ENCODE measurements around the gene MUS81.

GRCh38 chr11:65826984-65827735 lies 33.1 kb upstream of the MUS81 start:
- no peak for TF ChIP-seq POLR2AphosphoS5 (IDR thresholded peaks at IDR 0.05; ENCODE audit: low read depth, low read length)
- no peak for TF ChIP-seq POLR2A (IDR thresholded peaks at IDR 0.05; ENCODE audit: low read depth, low read length)
- no peak for TF ChIP-seq TAF1 (IDR thresholded peaks at IDR 0.05; ENCODE audit: low read depth, low read length)
- no peak for TF ChIP-seq SPI1 (IDR thresholded peaks at IDR 0.05; ENCODE audit: low read depth, low read length)
- no peak for TF ChIP-seq POU2F2 (IDR thresholded peaks at IDR 0.05; ENCODE audit: low read depth, low read length)
- no peak for TF ChIP-seq PAX5 (IDR thresholded peaks at IDR 0.05; ENCODE audit: insufficient read depth, low read length, severe bottlenecking)
